Mammary epithelial cell (primary cell): ENCODE measurements around the gene KSR1.

Experiments used
- CTCF ChIP-seq, 2 donors: IDR thresholded peaks in 1 of 2; conservative IDR thresholded peaks in 1 of 2; 2 replicates each; pipeline ENCODE4 v1.5.1; 2011 to 2012; ENCODE audit warnings: inconsistent platforms in 2 of 2, low read length in 2 of 2, mild to moderate bottlenecking in 2 of 2, control low read depth in 1 of 2, low read depth in 1 of 2; ENCODE audit not compliant: insufficient read depth in 1 of 2; ENCODE audit errors: extremely low read depth in 1 of 2
- EZH2 ChIP-seq: IDR thresholded peaks from 2 replicates; pipeline ENCODE4 v1.6.1; 2012; ENCODE audit warnings: low read length, inconsistent platforms, borderline replicate concordance

- TF ChIP-seq EZH2 (peak; percentile 37), CTCF (conservative IDR thresholded peaks at IDR 0.05 in 1 of 2, IDR thresholded peaks at IDR 0.05 in 1 of 2; ENCODE audit: extremely low read depth in 1 of 2, insufficient read depth in 1 of 2, low read depth in 1 of 2, low read length in 2 of 2) (no peak)
Observed at GRCh38 chr17:27457360-27457715, 1.1 kb downstream of the KSR1 start.
